ENCODE data around the gene KRT76. TPM values are rescaled to one million over a fixed set of nuclear protein-coding genes. Genes with fewer than 3 reads are reported as not detected.
"Not testable (repeated sequence)": the region's sequence is repeated elsewhere in the genome, so short reads cannot be mapped to it uniquely, and the experiment has no call there.

Gene KRT76
- total and polyA plus RNA-seq, 3 donors from 2014 or later = not detected

- H3K36me3 ChIP-seq (ENCODE audit: low read depth, missing control alignments) = no peaks in the 10 kb centered on the region
- H3K9me3 ChIP-seq = no peaks in the 10 kb centered on the region
- H3K27ac ChIP-seq = no peak overlapping the region
- no peaks in the 10 kb centered on the region for H3K4me1 ChIP-seq
- intact Hi-C loops (cut with DNase I; ENCODE audit: low total_unique reads) = no loop called here
- H3K4me3 ChIP-seq = no peak overlapping the region
- no peak for DNase-seq
- WGBS, 2 donors = 78 to 83% methylated on average over 1 of the region's 1 CpG
- no peaks in the 10 kb centered on the region for H3K27me3 ChIP-seq
- no peak for TF ChIP-seq POLR2A (IDR thresholded peaks at IDR 0.05)
- TF ChIP-seq, protein P1, sequence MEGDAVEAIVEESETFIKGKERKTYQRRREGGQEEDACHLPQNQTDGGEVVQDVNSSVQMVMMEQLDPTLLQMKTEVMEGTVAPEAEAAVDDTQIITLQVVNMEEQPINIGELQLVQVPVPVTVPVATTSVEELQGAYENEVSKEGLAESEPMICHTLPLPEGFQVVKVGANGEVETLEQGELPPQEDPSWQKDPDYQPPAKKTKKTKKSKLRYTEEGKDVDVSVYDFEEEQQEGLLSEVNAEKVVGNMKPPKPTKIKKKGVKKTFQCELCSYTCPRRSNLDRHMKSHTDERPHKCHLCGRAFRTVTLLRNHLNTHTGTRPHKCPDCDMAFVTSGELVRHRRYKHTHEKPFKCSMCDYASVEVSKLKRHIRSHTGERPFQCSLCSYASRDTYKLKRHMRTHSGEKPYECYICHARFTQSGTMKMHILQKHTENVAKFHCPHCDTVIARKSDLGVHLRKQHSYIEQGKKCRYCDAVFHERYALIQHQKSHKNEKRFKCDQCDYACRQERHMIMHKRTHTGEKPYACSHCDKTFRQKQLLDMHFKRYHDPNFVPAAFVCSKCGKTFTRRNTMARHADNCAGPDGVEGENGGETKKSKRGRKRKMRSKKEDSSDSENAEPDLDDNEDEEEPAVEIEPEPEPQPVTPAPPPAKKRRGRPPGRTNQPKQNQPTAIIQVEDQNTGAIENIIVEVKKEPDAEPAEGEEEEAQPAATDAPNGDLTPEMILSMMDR (IDR thresholded peaks at IDR 0.05) = no peak
These were observed 11.4 kb downstream of the KRT76 start for GRCh38 chr12:52765702-52766101.

DNA sequence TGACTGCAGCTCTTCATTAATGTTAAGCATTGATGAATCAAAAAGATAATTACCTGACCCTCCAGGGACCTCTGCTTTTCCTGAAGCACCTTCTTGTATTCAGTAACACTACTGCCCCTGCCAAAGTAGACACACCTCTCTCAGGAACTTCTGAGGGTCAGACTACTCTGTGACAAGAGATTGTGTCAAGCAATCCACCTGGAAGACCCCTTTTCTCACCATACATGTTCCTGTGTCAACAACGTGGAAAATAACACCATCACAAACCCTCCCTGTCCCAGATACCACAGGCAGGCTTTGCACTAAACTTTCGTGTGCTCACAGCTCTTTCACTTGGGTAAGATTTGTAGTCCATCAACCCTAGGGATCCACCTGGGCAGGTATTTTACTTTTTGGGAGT lies 13.2 kb downstream of the KRT76 start:
- no peak for DNase-seq
- intact Hi-C loops (cut with DNase I; ENCODE audit: low total_unique reads) = no loop called here
- TF ChIP-seq, protein P1 (IDR thresholded peaks at IDR 0.05) = no peak
- TF ChIP-seq POLR2A (IDR thresholded peaks at IDR 0.05) = no peak
- Histone ChIP-seq H3K27me3 (no peaks in the 10 kb centered on the region), H3K36me3 (ENCODE audit: low read depth, missing control alignments) (no peaks in the 10 kb centered on the region), H3K4me3 (no peak overlapping the region), H3K4me1 (no peaks in the 10 kb centered on the region), H3K9me3 (no peaks in the 10 kb centered on the region), H3K27ac (no peak overlapping the region)
- WGBS, 2 donors = 59 to 86% methylated on average over 2 of the region's 2 CpGs

DNA sequence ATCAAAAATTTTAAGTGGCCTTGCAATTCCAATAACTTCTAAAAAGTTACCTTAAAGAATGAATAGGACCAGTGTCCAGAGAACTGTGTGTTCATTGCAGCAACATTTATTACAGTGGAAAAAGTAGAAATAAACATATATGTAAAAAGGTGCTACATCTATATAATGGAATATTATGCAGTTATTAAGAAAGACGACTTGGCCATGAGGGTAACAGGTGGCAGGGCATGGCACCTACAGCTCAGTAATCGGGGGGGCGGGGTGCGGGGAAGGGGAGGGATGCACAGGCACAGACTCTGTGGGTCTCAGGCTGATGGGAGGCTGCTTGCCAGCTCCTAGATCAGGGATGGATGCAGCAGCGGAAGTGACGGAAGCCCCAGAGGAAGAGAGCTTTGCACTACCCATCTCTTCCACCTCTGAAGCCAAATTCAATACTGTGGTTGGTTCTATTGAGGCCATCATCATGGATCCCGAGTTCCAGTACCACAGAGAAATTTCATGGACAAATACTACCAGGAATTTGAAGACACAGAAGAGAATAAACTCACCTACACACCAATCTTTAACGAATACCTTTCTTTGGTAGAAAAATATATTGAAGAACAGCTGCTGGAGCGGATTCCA lies 14.0 kb downstream of the KRT76 start:
- WGBS, 2 donors = 66 to 75% methylated on average over 9 of the region's 9 CpGs
- intact Hi-C loops (cut with DNase I; ENCODE audit: low total_unique reads) = no loop called here
- TF ChIP-seq, protein P1 (IDR thresholded peaks at IDR 0.05) = no peak
- TF ChIP-seq POLR2A (IDR thresholded peaks at IDR 0.05) = no peak
- H3K27me3 ChIP-seq = no peaks in the 10 kb centered on the region
- no peak overlapping the region for H3K27ac ChIP-seq
- DNase-seq = no peak
- H3K4me1 ChIP-seq = no peaks in the 10 kb centered on the region
- no peaks in the 10 kb centered on the region for H3K36me3 ChIP-seq (ENCODE audit: low read depth, missing control alignments)
- no peak overlapping the region for H3K4me3 ChIP-seq
- no peaks in the 10 kb centered on the region for H3K9me3 ChIP-seq

- Histone ChIP-seq H3K4me1 (no peaks in the 10 kb centered on the region), H3K4me3 (no peak overlapping the region), H3K9me3 (no peaks in the 10 kb centered on the region), H3K27ac (no peak overlapping the region), H3K27me3 (no peaks in the 10 kb centered on the region), H3K36me3 (ENCODE audit: low read depth, missing control alignments) (no peaks in the 10 kb centered on the region)
- DNase-seq = no peak
- WGBS, 2 donors = 71 to 96% methylated on average over 2 of the region's 2 CpGs
- intact Hi-C loops (cut with DNase I; ENCODE audit: low total_unique reads) = no loop called here
- TF ChIP-seq, protein P1 (IDR thresholded peaks at IDR 0.05) = no peak
- no peak for TF ChIP-seq POLR2A (IDR thresholded peaks at IDR 0.05)
These were observed 15.3 kb downstream of the KRT76 start for GRCh38 chr12:52761802-52762201.

DNA sequence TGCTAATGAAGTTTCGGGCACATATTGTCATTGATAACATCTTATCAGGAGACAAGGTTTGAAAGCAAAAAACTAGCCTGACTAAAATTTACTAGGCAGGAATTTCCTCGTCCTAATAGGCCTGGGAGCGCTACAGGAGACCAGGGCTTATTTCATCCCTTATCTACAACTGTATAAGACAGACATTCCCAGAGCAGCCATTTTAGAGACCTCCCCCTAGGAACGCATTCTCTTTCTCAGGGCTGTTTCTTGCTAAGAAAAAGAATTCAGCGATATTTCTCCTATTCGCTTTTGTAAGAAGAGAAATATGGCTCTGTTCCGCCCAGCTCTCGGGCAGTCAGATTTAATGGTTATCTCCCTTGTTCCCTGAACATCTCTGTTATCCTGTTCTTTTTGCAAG lies 15.9 kb downstream of the KRT76 start:
- 79 to 80% methylated on average over 8 of the region's 8 CpGs for WGBS, 2 donors
- H3K27ac ChIP-seq; H3K36me3 ChIP-seq (ENCODE audit: low read depth, missing control alignments); H3K4me1 ChIP-seq; intact Hi-C loops (cut with DNase I; ENCODE audit: low total_unique reads); H3K9me3 ChIP-seq; DNase-seq; H3K27me3 ChIP-seq; H3K4me3 ChIP-seq: not testable (repeated sequence)

Data from testis (tissue), 3 donors.